ENCODE data around the gene CEP44. TPM values are rescaled to one million over a fixed set of nuclear protein-coding genes. Genes with fewer than 3 reads are reported as not detected.

CEP44 gene
- total and polyA plus RNA-seq, 10 of the 15 experiments (the other 5 are each of a cell fraction or from before 2014, with no cell fraction given): 7.6 to 19.8 (median 14.2) TPM

GRCh38 chr4:174324725-174325124, 41.0 kb downstream of the CEP44 start (continued):
- no peak for TF ChIP-seq SREBF1 (IDR thresholded peaks at IDR 0.05; ENCODE audit: low read length)
- no peak for TF ChIP-seq NR2C2 (IDR thresholded peaks at IDR 0.05; ENCODE audit: borderline replicate concordance, control insufficient read depth, insufficient read length, low read depth)
- no peak for TF ChIP-seq SREBF2 (IDR thresholded peaks at IDR 0.05; ENCODE audit: low read length)
- no peak for TF ChIP-seq PBX3 (IDR thresholded peaks at IDR 0.05; ENCODE audit: insufficient replicate concordance, low read depth, low read length)
- TF ChIP-seq JUND (IDR thresholded peaks at IDR 0.05; ENCODE audit: low read depth, low read length): no peak
- no peak for TF ChIP-seq MYB (IDR thresholded peaks at IDR 0.05; ENCODE audit: borderline replicate concordance, low read depth, low read length)
- TF ChIP-seq POU2F2 (IDR thresholded peaks at IDR 0.05; ENCODE audit: borderline replicate concordance, low read depth, low read length): no peak

GRCh38 chr4:174332741-174333493, 49.2 kb downstream of the CEP44 start:
- BruUV-seq (replicated peaks): no TSS peak
- Histone ChIP-seq H4K20me1 (ENCODE audit: control insufficient read depth, insufficient read depth) (no peaks in the 10 kb centered on the region), H3K4me1 (ENCODE audit: control insufficient read depth, insufficient read depth, low read length) (peaks cover 7% of the 10 kb centered on the region; the same call in 1 of the 2 replicates), H2AFZ (ENCODE audit: control insufficient read depth, low read depth, low read length) (no peak overlapping the region), H3K4me3 (no peak overlapping the region), H3K27ac (ENCODE audit: control insufficient read depth, insufficient read depth) (no peak overlapping the region), H3K9me3 (replicated peaks; ENCODE audit: control insufficient read depth, insufficient read depth, low read length) (no peaks in the 10 kb centered on the region; the same call in 2 of the 3 replicates), H3K9ac (ENCODE audit: control insufficient read depth, insufficient read depth, low read length) (no peak overlapping the region), H3K79me2 (ENCODE audit: control insufficient read depth, insufficient read depth, low read length) (no peaks in the 10 kb centered on the region), H3K36me3 (ENCODE audit: control insufficient read depth in 2 of 2, insufficient read depth in 2 of 2, low read length in 1 of 2) (no peaks in the 10 kb centered on the region), H3K27me3 (replicated peaks in 1 of 2; ENCODE audit: control insufficient read depth in 2 of 2, insufficient read depth in 2 of 2, low read length in 1 of 2) (no peaks in the 10 kb centered on the region), H3K4me2 (ENCODE audit: control insufficient read depth, insufficient read depth) (no peak overlapping the region)
- TF ChIP-seq CHD1 (IDR thresholded peaks at IDR 0.05; ENCODE audit: low read depth, low read length): no peak
- no peak for TF ChIP-seq BACH1 (IDR thresholded peaks at IDR 0.05; ENCODE audit: borderline replicate concordance)
- TF ChIP-seq CBX3 (IDR thresholded peaks at IDR 0.05; ENCODE audit: borderline replicate concordance, low read depth): no peak
- no peak for TF ChIP-seq PML (IDR thresholded peaks at IDR 0.05; ENCODE audit: low read length)
- TF ChIP-seq GABPA (IDR thresholded peaks at IDR 0.05; ENCODE audit: low read depth): no peak
- TF ChIP-seq POU2F2 (IDR thresholded peaks at IDR 0.05; ENCODE audit: borderline replicate concordance, low read depth, low read length): no peak
- no peak for TF ChIP-seq CHD4 (IDR thresholded peaks at IDR 0.05)
- ChIA-PET SMC1A (ENCODE audit: uncharacterized antibody, unreplicated experiment) (interaction anchor here (1.0 to 1.8 kb wide), 2 partner anchors 14 to 93 kb away, joined by 3 to 4 read pairs; no protein-coding TSS in a partner anchor), POLR2A (interaction anchor here (0.6 kb wide), 1 partner anchor 12 kb away, joined by 3 read pairs; no protein-coding TSS in a partner anchor), CTCF (interaction anchor here (1.1 to 2.1 kb wide), 2 partner anchors 13 to 32 kb away, joined by 3 to 10 read pairs; no protein-coding TSS in a partner anchor), RAD21 (ENCODE audit: unreplicated experiment) (no interaction called here)
- intact Hi-C loops (cut with micrococcal nuclease; ENCODE audit: unreplicated experiment) (no loop called here), in situ Hi-C loops (cut with MboI) (no loop called here)
- 95% methylated on average over 4 of the region's 4 CpGs for WGBS (ENCODE audit: insufficient coverage, insufficient replicate concordance, low lambda C conversion rate, missing lambda C conversion rate)
- ATAC-seq (no peak), FAIRE-seq (no peak), DNase-seq (ENCODE audit: low read depth, low spot score) (no peak)
